HG02884 (cell line): ENCODE data around the gene DIO3.
"Not testable (repeated sequence)": the region's sequence is repeated elsewhere in the genome, so short reads cannot be mapped to it uniquely, and the experiment has no call there.

Source experiments
- ATAC-seq: cut with Tn5 transposase; IDR thresholded peaks from one replicate; pipeline ENCODE4 v1.9.1; 2021; ENCODE audit warnings: mild to moderate bottlenecking, moderate library complexity; ENCODE audit not compliant: unreplicated experiment

The DIO3 gene

DNA sequence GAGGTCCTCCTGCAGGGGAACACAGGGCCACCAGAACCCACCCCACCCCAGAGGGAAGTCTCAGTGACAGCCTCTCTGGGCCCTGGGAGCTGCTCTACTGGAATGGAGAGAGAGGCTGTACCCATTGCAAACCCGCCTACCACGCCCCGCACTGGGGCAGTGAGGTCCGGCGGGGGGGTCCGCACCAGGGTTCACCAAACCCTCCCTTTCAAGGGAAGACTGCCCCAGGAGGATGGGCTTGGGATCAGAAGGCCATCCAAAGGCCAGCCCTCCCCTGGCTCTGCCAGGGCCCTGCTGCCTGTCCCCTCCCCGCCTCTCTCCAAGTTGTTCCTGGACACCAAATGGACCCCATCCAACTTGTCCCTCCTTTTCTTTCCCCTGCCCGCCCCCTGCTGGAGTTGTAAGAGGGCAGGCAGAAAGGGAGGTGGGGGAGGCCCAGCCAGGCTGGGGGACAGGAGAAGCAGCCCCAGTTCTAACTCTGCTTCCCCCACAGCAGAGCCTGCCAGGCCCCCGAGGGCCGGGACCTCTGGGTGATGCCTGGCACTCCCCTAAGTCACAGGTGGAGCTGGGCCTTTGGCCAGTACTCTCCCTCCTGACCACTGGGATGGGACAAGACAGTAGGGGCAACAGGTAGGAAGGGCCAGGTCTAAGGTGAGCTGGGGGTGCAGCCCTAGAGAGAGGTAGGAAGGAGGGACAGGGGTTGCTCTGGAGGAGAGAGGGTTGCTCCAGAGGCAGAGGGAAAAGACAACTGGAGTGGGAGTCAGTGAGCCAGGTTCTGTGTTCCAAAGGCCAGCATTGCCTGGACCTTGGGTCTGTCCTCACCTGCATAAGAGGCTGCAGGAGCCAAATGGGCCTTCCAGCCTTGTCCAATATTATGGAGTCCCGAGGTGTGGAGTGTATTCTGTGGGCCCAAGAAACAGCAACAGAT, 3.2 kb upstream of the DIO3 start:
- no peak for ATAC-seq

DNA sequence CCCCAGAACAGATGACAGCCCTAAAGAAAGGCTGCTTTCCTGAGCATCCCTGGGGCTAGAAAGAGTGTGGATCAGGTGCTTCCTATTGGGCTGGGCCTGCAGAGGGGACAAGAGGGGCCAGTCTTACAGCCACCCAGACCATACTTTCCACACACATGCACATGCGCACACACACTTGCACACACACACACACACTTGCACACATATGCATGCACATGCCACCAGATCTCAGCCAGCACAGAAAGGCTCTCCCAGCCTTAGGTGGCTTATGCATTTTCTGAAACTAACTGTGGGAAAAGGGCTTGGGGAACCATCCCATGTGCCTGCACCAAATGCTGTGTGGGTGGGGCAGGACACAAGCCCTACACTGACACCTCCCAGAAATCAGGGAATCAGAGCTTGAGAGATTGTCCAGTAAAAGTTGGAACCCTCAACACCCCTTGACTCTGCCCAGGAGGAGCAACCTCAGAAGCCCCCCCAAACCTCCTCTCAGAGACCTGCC, 2.5 kb upstream of the DIO3 start:
- ATAC-seq: no peak

GRCh38 chr14:101559250-101559623, 2.1 kb upstream of the DIO3 start:
- no peak for ATAC-seq

DNA sequence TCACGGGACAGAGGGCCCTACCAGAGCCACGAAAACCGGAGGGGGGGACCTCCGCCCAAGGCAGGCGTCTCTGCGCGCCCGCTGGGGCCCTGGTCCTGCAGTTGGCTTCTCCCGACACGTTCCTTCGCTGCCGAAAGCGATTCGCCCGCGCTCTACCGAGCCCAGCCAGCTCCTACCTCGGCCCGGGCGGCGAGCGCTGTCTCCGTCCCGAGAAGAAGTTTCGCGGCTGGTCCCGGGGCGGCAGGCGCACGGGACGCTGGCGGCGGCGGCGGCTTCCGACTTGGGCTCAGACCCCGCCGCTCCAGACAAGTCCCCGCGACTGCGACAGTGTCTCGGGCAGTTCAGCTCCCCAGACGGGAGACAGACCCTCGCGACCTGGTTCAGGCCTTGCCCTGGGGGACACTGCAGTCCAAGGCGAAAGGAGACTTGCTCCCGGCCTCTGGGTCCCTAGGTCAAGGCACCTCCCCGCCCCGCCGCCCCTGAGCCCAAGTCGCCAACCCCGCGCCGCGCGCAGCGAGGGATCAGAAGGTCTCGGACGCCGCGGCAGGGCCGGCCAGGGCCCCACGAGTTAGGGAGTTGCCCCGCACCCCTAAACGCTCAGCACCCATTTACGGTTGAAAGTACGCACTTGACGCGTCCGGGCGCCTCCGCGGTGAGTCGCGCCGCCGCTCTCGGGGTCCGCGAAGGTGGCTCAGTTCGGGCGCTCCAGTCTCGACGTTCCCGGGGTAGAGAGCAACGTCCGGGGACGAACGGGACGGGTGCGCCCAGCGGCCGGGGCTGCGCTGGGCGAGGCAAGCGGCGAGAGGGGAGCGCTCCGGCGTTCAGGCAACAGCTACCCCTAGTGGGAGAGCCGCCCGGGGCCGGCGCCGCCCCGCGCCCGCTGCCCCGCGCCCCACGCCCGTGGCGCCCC, 1.4 kb upstream of the DIO3 start:
- no peak for ATAC-seq

DNA sequence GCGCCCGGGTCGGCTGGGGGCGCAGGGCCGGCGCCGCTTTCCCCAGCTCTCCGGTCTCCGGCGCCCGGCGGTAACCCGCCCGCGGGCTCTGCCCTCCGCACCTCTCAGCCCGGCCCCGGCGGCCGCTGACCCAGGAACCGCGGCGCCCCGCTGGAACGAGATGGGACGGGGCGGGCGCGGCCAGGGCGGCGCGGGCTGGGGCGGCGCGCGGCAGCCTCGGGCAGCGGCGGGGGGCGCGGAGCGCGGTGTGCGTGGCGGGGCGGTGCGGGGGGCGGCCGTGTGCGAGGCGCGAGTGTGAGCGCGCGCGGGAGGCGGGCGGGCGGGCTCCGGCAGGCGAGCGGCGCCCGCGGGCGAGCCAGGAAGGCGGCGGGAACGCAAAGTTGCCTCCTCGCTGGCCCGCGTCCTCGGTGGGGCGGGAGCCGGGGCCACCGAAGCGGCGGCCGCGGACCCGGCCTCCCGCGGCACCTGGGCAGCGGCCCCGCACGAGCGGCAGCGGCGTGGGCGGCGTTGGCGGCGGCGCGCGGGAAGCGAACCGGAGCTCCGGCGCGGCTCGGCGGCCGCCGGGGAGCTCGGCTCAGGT, 671 bp upstream of the DIO3 start:
- ATAC-seq: no peak

- ATAC-seq: no peak
Observed at GRCh38 chr14:101561897-101562490, 699 bp downstream of the DIO3 start.

DNA sequence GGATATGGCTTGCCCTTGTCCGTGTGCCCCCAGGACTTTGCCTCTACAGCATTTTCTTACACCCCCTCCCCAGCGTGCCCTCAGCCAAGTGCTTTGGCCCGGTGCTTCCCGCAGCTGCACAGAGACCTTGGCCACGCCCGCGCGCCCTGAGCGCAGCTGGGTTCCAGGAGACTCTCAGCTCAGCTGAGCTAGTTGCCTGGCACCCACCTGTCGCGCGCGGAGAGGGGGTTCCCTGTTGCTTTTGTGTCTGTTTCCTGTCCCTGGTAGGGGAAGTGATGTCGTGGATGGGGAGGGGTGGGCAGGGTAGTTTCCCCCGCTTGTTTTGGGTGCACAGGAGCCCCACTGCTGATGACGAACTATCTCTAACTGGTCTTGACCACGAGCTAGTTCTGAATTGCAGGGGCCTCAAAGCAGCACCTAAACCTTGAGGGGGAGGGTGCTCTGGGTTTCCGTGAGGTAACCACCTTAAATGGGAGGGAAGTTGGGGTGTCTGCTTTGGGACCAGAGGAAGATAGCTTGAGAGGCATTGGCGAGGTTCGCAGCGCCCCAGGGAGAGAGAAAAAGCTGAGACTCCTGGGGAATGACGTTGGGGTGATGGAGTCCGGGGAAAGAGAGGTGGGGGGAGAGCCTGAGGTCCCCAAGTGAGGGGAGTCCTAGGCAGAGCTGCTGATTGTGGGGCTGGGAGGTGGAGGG, 1.5 kb downstream of the DIO3 start:
- no peak for ATAC-seq

DNA sequence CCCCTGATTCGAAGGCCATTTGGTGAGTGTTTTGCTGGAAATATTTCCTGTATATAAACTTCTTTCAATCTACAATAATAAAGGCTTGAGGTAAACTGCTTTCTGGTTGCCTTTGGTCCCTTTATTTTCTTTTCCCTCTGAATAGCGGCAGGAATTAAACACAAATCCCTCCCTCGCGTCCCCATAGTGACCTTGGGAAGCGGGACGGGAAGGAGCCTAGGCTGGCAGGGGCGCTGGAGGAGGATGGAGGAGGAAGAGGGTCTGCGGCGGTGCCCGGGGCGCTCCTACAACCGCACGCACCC, 2.0 kb downstream of the DIO3 start:
- ATAC-seq: no peak

DNA sequence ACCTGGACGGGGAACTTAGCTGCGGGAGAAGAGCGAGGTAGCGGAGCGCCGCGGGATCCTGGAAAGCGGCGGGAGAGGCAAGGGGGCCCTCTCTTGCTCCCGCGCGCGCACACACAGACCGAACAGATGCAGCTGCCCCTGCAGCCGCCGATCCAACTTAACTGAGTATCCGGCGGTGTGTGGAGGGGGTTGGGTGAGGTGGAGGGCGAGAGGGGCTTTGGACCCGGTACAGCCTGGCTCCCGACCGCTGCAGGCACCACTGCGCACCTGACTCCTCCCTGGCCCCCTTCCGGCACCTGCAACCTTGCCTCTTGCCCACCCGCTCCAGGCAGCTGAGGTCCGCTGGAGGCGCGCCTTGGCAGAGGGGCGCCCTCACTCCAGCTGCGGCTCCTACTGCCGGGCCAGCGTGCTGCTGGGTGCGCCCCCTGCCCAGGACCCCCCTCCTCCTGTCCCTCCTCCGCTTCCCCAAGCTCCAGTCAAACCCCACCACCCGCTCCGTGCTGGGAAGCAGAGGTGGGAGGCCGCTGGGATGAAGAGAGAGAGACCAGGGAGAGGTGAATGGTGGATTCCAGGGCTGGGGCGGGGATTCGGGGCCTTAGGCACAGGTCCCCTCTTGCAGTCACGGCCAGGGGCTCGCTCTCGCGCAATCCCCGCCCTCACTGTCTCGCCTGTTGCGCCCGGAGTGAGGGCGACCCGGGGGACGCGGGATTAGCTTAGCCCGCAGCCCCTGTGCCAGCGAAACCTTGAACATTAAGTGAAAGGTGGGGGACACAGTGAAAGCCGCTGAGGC, 2.6 kb downstream of the DIO3 start:
- ATAC-seq: no peak

DNA sequence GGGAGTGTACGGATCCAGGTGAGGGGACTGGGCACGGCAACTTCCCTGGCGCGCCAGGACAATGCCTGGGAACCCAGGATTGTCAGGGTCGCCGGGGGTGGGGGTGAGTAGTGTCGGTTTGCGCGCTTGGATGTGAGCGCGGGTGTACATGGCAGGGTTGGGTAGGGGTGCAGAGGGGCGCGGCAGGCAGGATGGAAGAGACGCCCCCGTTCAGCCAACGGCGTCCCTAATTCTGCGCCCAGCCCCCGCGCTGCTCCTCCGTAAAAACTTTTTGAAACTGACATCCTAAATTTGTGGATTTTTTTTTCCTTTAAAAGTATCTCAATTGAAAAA, 3.1 kb downstream of the DIO3 start:
- no peak for ATAC-seq

- ATAC-seq: no peak
Observed at GRCh38 chr14:101564819-101565698, 3.8 kb downstream of the DIO3 start.

- no peak for ATAC-seq
Observed at GRCh38 chr14:101567252-101567651, 6.0 kb downstream of the DIO3 start.

- no peak for ATAC-seq
Observed at GRCh38 chr14:101571004-101571403, 9.7 kb downstream of the DIO3 start.

DNA sequence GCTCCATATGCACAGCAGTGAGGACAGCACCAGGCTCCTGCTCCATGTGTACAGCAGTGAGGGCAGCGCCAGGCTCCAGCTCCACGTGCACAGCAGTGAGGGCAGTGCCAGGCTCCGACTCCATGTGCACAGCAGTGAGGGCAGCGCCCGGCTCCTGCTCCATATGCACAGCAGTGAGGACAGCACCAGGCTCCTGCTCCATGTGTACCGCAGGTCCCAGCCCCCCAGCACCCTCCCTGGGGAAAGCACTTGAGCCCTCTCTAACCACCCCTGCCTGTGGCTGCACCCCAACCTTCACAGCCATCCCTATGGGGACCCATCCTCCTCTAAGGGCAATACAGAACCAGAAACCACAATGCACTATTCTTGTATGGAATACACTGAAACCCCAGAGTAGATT, 11.2 kb downstream of the DIO3 start:
- ATAC-seq: not testable (repeated sequence)

DNA sequence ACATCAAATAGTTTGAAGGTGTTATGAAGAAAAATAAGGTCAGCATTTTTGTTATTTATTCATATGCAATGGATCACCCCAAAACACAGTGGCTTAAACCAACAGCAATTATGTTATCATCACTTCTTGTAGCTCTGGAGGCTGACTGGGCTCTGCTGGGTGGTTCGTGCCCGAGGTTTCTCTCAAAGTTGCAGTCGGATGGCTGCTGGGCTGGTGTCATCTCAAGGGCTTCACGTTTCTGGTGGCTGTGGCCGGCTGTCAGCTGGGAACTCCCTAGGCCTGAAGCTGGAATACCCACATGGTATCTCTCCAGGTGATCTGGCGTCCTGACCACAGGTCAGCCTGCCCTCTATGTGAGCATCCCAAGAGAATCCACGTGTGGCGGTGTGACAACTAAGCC, 12.0 kb downstream of the DIO3 start:
- ATAC-seq: no peak

- ATAC-seq: no peak
Observed at GRCh38 chr14:101575581-101575980, 14.3 kb downstream of the DIO3 start.

DNA sequence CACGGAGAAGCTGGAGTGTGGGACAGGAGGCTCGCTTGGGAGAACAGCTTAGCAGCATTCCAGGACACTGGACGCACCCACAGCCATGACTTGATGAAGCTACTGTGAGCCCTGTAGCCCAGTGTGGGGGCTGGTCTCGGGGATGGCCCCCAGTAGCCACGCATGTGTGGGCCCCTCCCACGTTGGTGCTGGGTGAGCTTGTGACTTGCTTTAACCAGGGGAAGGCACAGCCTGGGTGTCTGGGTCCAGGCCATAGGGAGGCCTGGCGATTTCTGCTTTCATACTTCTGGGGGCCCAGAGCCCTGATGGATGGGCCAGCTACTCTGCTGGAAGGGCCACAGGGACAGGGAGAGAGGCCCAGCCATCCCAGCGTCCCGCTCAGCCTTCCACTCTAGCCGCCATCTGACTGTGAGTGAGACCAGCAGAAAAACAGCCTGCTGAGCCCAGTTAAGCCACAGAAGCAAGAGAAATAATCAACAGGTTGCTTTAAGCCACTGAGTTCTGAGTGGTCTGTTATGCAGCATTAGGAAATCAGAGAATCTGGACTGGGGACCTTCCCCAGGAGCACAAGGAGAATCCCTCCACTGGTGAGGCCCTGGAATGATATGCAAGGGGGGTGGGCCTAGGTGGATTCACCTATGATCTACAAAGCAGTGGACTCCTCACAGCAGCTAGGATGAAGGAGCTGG, 16.1 kb downstream of the DIO3 start:
- no peak for ATAC-seq

DNA sequence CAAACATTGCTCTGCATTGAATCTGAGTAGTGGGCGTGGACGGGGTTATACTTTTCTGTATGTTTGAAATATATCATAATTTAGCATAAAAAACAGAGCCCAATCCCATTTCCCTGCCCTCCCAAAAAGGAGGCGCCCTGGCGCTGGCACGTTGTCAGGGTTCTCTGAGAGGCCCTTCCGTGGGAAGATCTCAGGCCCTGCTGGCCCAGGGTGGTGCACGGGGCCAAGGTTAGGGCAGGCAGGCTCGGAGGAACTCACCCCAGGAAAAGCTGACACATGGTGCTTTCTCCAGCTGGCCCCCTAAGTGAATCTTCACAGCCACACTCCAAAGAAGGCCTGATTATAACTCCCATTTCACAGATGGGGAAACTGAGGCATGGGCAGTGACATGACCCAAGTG, 17.2 kb downstream of the DIO3 start:
- no peak for ATAC-seq
